GM21390 (cell line): Measurements from ENCODE around the gene CALD1.

ENCODE experiments used
- ATAC-seq: cut with Tn5 transposase; IDR thresholded peaks from one replicate; pipeline ENCODE4 v1.9.1; 2021; ENCODE audit not compliant: unreplicated experiment

Gene CALD1

DNA sequence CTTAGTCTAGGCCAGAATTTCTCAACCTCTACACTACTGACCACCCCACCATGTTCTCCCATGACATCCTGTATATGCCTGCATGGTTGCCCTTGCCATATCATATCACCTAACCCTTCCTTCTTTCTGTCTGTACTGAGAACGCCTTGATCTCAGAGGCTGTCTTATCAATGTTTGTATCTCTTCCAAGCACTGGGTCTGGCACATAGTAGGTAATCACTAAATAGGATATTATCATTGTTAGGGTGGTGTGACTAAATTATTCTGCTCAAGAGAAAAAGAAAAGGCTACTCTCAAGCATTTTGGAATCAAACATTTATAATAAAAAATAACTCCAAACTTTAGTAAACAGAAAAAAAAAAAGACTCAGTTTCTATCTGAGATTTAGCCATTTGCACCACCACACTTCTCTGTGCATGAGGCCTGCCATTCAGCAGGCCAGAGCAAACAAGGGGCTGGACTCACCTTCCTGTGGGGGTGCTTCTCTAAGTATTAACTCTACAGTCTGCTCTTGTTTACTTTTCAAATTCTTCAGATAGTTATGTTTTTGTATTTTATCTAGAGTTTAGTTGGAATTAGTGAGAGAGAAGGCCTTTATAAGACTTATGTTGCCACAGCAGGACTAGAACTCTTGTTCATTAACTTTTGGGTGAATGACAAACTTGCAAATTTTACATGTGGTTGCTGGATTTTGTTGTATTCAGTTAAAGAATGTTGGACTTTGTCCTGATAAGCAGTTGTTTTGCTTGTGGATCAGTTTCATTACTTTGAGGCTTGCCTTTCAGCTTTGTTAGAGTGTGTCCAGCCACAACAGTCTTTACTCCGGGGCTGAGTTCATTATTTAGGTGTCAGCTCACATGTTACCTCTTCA is 212.3 kb downstream of the CALD1 start:
- ATAC-seq, result no peak

DNA sequence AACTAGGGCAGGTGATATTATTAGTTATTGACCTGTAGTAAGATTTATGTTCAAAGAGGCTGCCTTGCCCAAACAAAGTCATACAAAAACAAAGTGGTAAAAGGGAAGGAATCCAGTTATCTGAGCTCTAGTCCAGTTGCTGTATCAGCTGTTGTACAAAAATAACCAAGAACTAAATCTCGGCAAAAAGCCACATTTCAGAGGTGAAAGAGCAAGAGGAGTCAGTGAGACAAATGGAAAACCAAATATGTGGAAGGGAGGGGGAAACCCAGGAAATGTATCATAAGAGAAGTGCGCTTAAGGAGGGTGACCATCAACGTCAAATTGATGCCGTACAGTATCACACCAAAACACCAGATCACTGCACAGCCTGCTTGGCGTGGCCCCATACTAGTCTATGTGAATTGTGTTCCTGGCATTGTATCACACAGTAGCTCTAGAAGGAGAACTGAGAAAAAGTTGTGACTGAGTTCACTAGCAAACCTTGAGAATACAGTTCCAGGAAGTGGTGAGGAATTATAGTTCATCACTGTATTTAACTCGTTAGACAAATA is 213.3 kb downstream of the CALD1 start:
- ATAC-seq, result peak; percentile 73

DNA sequence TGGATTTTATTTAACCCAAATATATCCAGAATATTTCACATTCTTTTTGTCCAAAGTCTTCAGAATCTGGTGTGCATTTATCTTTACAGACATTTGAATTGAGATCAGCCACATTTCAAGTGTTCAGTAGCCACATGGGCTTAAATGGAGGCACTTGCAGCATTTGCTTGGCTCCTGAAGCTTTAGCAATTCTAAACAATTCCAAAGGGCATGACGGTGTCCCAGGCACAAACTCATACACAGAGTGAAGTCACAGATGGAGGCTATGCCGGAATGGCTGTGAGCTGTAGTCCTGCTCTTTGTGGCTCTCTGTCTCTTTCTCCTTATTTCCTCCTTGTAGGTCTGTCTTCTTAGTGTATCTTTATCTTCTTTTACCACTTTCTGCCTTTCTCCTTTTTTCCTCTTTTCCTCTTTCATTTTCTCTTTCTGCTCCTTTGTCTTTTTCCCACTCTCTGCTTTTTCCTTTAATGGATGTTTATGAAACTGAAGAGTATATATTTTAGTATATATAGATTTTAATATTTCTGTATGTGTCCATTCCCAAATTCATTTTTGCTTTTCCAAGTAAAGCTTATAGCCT is 214.5 kb downstream of the CALD1 start:
- ATAC-seq, result no peak

DNA sequence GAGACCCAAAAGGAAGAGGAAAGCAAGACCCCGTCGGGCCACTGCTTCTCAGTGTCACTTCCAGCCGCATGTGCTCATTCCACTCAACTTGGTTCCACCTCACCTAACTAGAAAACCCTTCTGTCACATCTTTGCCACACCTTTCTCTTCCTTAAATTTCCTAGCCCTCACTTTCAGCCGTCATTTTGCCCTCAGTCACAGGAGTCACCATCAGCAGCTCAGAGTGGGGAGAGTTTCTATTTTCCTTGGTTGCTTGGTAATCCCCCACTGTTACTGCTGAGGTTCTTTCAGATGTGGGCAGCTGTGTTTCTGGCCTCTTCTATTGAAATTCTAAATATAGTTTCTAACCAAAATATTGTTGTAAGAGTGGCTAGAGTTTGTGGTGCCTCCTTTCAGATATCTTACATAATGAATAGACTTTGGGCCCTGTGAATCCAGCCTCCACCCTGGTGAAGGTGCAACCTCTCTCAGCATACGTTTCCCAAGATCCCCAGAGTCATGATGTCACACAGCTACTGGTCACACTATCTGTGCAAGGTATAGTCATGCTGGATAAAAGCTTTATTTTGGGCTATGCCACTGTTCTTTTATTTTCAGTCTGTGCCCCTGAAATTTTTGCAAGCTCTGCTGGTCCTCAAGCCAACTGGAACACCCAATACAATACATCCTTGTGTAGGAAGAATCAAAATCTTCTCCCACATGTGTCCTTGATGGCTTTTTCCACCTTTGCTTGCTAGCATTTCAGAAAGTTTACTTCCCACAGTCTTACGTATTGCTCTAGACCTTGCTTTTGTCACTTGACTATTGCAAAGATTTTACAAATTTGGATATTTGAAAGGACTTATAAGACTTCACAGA is 216.0 kb downstream of the CALD1 start:
- ATAC-seq, result peak; percentile 34

DNA sequence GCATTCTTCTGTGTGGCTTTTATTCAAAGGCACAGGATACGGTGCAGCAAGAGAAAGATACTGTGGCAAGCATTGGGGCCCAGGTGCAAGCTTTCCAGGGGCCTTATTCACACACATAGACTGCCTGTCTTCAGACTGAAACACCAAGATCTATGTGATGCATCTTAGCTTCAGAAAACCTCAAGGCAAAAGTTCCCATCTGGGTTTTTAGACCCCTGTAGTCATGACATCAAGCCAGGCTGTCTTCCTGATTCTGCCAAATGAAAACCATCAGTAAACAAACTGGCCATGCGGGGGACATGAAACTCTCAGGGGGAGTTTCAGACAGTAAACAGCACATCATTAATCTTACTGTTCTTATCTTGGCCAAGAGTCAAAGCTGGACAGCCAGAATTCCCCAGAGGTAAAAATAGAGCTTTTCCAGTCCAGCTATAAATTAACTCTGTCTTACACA is 216.7 kb downstream of the CALD1 start:
- peak; percentile 48 for ATAC-seq

DNA sequence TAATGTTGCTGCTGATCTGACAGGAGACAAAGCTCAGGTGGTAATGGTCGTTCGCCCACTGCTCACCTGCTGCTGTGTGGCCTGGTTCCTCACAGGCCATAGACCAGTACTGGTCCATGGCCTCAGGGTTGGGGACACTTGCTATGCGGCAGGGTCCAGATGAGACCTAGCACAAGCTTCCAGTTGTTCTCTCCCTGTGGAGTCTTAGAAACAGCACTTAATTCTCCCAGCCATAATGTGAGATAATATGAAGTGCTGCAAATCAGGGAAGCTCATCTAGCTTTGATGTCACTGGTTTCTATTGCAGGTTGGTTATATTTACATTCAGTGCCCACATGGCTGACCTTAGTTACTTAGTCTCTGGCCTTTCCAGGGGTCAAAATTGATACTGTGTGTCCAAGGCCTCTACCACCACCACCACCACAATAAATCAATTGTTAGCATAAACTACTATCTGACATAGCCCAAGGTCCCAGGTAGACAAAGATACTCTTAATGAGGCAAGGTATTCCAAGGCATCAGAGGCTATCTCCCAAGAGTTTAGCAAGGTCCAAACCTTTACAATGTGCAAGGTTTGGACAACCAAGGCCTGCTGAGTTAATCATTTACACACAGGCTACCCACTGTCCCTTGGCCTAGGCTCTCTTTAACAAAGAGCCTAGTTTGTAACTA is 217.9 kb downstream of the CALD1 start:
- no peak for ATAC-seq

DNA sequence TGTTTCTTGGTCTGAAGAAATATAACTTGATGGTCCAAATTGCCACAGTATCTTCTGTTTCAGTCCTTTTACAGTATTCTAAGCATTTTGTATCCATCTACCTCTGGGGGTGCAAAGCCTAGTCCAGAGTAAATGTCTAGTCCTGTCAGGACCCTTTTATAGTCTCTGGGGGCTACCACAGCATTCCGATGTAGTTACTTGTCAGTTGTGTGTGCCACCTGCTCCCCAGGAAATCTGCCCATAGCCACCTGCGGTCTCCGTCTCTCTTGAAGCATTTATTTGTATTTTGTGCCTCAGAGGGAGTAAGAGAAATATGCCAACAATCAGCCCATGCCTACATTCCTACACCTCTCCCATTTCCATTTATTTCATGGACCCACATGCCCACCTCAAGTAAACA is 219.7 kb downstream of the CALD1 start:
- no peak for ATAC-seq

DNA sequence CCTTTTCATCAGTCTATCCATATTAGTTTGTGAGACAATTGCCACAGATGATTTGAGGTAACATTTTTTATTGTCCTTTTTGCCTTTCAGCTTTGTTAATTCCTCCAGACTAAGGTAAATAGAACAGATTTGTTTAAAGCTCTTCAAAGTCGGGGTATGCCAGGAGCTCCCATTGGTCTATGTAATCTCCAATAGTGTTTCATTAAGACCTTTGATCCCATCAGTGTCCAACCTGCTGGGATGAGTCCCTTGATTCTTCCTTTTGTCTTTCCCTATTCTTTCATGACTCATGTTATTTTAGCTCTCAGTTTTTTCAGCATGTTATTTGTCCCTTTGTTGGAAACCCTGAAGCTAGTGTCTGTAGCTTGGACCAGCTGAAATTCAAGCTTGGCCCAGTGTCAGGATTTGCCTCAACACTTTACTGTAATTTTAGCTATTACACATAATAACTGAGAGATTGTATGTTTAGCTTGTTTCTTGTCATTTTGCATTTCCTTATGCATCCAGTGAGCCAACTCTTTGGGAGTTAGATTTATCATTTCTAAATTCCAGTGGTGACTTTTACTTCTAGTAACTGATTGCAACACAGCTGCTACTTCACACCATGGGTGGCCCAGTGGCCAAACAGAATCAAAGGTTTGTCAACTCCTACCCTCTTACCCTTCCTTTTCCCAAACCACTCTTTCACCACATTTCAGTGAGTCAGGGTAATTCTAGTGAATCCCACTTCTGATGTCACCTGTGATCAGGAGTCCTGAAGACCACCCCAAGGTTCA is 222.1 kb downstream of the CALD1 start:
- no peak for ATAC-seq

DNA sequence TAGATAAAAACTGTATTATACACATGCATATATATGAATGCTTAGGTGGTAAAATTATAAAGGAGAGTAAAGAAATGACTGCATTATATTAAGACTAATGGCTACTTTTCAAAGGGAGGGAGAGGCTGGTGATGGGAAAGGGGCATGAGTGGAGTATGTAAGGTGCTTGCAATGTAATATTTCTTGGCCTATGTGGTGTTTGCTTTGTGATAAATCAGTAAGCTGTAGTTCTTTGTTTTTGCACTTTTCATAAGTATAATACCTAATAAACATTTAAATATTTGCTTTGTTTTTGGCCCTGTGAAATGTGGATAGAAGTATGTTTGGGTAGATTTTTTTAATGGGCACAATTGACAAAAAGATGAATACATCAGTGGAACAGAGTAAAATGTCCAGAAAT is 232.8 kb downstream of the CALD1 start:
- ATAC-seq, result no peak
